ENCODE results near the gene ALDH1L1. TPM values are rescaled to one million over a fixed set of nuclear protein-coding genes. Genes with fewer than 3 reads are reported as not detected.

Gene ALDH1L1
- total RNA-seq, 1 experiment from 2014 or later: 0.41 TPM

DNA sequence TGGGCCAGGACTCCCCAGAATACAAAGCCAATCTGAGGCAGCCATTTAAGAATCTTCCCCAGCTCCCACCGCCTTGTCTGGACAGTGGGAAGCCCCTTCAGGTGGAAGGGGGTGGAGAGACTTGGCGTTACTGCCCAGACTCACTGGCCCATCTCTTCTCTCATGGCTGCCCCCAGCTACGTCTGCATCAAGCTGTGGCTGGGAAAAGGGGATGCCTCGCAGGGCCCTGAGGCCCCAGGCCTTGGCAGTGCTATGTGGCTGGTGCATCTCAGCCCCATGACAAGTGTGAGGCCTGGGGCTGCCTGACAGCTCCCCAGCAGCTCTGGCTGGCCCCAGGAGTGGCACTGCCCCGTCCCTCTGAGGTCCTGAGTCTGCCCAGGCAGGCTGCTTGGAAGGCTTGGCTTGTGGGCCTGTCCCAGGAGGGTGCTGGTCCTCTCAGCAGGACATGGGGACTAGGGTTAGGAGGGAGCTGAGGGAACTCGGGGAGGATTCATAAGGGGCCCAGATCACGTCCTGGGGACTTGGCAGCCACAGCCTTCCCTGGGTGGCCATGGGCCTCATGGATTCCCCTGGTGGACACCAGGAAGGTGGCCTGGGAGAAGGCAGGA lies 76.3 kb downstream of the ALDH1L1 start:
- intact Hi-C loops (cut with micrococcal nuclease; ENCODE audit: unreplicated experiment): no loop called here
- Histone ChIP-seq H3K9me3 (no peaks in the 10 kb centered on the region), H3K4me1 (no peaks in the 10 kb centered on the region), H3K4me3 (ENCODE audit: low read depth, low read length) (no peak overlapping the region), H3K36me3 (ENCODE audit: control insufficient read depth, insufficient read depth, low read length) (no peaks in the 10 kb centered on the region), H3K27me3 (replicated peaks; ENCODE audit: control insufficient read depth, insufficient read depth, low read length) (no peaks in the 10 kb centered on the region)
- H3K36me3 Mint-ChIP-seq (ENCODE audit: insufficient read depth, unreplicated experiment): no peaks in the 10 kb centered on the region
- TF ChIP-seq, protein P1, sequence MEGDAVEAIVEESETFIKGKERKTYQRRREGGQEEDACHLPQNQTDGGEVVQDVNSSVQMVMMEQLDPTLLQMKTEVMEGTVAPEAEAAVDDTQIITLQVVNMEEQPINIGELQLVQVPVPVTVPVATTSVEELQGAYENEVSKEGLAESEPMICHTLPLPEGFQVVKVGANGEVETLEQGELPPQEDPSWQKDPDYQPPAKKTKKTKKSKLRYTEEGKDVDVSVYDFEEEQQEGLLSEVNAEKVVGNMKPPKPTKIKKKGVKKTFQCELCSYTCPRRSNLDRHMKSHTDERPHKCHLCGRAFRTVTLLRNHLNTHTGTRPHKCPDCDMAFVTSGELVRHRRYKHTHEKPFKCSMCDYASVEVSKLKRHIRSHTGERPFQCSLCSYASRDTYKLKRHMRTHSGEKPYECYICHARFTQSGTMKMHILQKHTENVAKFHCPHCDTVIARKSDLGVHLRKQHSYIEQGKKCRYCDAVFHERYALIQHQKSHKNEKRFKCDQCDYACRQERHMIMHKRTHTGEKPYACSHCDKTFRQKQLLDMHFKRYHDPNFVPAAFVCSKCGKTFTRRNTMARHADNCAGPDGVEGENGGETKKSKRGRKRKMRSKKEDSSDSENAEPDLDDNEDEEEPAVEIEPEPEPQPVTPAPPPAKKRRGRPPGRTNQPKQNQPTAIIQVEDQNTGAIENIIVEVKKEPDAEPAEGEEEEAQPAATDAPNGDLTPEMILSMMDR (IDR thresholded peaks at IDR 0.05; ENCODE audit: insufficient read depth in 1 of 2, low read depth in 1 of 2, low read length in 1 of 2, severe bottlenecking in 1 of 2, unreplicated experiment in 1 of 2): no peak
- H3K27me3 Mint-ChIP-seq (ENCODE audit: insufficient read depth, unreplicated experiment): no peaks in the 10 kb centered on the region
- H3K4me3 Mint-ChIP-seq (ENCODE audit: unreplicated experiment): no peak overlapping the region
- no TSS peak for BruUV-seq (replicated peaks)
- ChIA-PET CTCF (no interaction called here), POLR2A (no interaction called here)
- no peaks in the 10 kb centered on the region for H3K4me1 Mint-ChIP-seq (ENCODE audit: low read depth, unreplicated experiment)
- no peaks in the 10 kb centered on the region for H3K9me3 Mint-ChIP-seq (ENCODE audit: unreplicated experiment)
- no peak for DNase-seq
- H3K27ac Mint-ChIP-seq (ENCODE audit: unreplicated experiment): no peak overlapping the region

DNA sequence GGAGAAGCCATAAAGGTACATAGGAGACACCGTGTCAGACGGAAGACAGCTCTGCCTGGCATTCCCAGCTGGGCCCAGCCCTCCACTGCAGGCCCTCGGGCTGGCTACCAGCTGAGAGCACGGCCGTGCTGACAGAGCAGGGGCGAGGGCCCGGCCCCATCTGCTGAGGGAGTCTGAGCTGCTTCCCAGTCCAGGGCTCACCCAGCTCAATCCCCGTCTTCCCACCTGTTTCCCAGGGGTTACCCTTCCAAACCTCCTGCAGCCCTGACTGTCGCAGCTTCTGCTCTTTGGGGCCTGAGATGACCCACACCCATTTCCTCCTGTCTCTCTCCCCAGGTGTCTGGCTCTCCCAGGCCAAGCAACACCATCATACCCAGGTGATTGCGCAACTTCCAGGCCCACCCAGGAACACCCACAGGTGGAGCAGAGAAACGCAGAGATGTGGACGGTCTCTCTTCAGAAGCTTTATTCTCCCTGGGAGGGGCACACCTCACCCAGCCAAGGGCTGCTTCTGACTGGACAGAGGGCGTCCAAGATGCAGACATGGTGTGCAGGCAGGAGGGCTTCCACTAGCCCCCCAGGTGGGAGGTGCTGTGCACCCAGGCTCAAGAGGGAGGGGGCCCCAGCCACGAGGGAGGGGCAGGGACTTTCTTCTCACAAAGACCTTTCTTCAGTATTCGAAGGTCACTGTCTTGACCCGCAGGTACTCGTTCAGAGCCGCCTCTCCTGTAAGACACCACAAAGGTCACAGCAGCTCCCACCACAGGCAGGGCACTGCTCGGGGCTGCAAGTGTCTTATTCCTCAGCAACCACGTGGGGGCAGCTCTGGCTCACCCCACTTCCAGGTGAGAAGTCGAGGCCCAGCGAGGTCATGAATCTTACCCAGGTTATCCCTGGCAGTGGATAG lies 77.0 kb downstream of the ALDH1L1 start:
- ChIA-PET POLR2A (no interaction called here), CTCF (no interaction called here)
- Histone ChIP-seq H3K36me3 (ENCODE audit: control insufficient read depth, insufficient read depth, low read length) (no peaks in the 10 kb centered on the region), H3K27me3 (replicated peaks; ENCODE audit: control insufficient read depth, insufficient read depth, low read length) (no peaks in the 10 kb centered on the region), H3K9me3 (no peaks in the 10 kb centered on the region), H3K4me1 (no peaks in the 10 kb centered on the region), H3K4me3 (ENCODE audit: low read depth, low read length) (no peak overlapping the region)
- Mint-ChIP-seq H3K27me3 (ENCODE audit: insufficient read depth, unreplicated experiment) (no peaks in the 10 kb centered on the region), H3K27ac (ENCODE audit: unreplicated experiment) (no peak overlapping the region), H3K9me3 (ENCODE audit: unreplicated experiment) (no peaks in the 10 kb centered on the region), H3K4me1 (ENCODE audit: low read depth, unreplicated experiment) (no peaks in the 10 kb centered on the region), H3K36me3 (ENCODE audit: insufficient read depth, unreplicated experiment) (no peaks in the 10 kb centered on the region), H3K4me3 (ENCODE audit: unreplicated experiment) (no peak overlapping the region)
- DNase-seq: no peak
- intact Hi-C loops (cut with micrococcal nuclease; ENCODE audit: unreplicated experiment): no loop called here
- TF ChIP-seq, protein P1 (IDR thresholded peaks at IDR 0.05; ENCODE audit: insufficient read depth in 1 of 2, low read depth in 1 of 2, low read length in 1 of 2, severe bottlenecking in 1 of 2, unreplicated experiment in 1 of 2): no peak
- BruUV-seq (replicated peaks): no TSS peak

DNA sequence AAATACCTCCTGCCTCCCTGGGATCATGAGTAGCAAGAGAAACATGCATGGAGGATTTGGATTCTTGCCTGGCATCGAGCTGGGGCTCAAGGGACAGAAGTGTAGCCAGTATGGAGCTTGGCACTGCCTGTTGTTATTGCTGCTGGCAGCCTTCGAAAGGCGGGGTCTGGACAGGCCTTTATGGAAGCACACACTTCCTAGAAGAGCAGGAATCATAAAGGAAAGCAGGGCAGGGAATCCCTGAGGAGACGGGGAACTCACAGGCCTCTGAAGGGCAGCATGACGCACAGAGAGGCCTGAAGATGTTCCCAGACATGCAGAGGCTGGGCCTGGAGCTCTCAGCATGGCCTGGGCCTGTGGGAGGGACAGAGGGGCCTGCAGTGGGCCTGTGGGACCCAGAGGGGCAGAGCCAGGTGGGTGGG lies 77.8 kb downstream of the ALDH1L1 start:
- TF ChIP-seq, protein P1 (IDR thresholded peaks at IDR 0.05; ENCODE audit: insufficient read depth in 1 of 2, low read depth in 1 of 2, low read length in 1 of 2, severe bottlenecking in 1 of 2, unreplicated experiment in 1 of 2): no peak
- H3K4me1 Mint-ChIP-seq (ENCODE audit: low read depth, unreplicated experiment): no peaks in the 10 kb centered on the region
- H3K4me3 ChIP-seq (ENCODE audit: low read depth, low read length): no peak overlapping the region
- no peaks in the 10 kb centered on the region for H3K4me1 ChIP-seq
- POLR2A ChIA-PET: no interaction called here
- intact Hi-C loops (cut with micrococcal nuclease; ENCODE audit: unreplicated experiment): no loop called here
- H3K4me3 Mint-ChIP-seq (ENCODE audit: unreplicated experiment): no peak overlapping the region
- H3K27me3 ChIP-seq (replicated peaks; ENCODE audit: control insufficient read depth, insufficient read depth, low read length): no peaks in the 10 kb centered on the region
- no TSS peak for BruUV-seq (replicated peaks)
- H3K27ac Mint-ChIP-seq (ENCODE audit: unreplicated experiment): no peak overlapping the region
- H3K27me3 Mint-ChIP-seq (ENCODE audit: insufficient read depth, unreplicated experiment): no peaks in the 10 kb centered on the region
- H3K9me3 ChIP-seq: no peaks in the 10 kb centered on the region
- CTCF ChIA-PET: no interaction called here
- H3K36me3 Mint-ChIP-seq (ENCODE audit: insufficient read depth, unreplicated experiment): no peaks in the 10 kb centered on the region
- H3K36me3 ChIP-seq (ENCODE audit: control insufficient read depth, insufficient read depth, low read length): no peaks in the 10 kb centered on the region
- H3K9me3 Mint-ChIP-seq (ENCODE audit: unreplicated experiment): peaks cover 5% of the 10 kb centered on the region
- no peak for DNase-seq

All from Caco-2 (cell line).